NCI-H460 (cell line): ENCODE measurements around the gene ALDH3B2. TPM values are rescaled to one million over a fixed set of nuclear protein-coding genes. Genes with fewer than 3 reads are reported as not detected.
"Not testable (repeated sequence)": the region's sequence is repeated elsewhere in the genome, so short reads cannot be mapped to it uniquely, and the experiment has no call there.

Source experiments
- DNase-seq: peaks from one replicate; pipeline ENCODE4 v3.0.0-alpha.2; 2016; ENCODE audit warnings: low read depth; ENCODE audit errors: extremely low read depth
- total RNA-seq: library from RNA; depleted of rRNA; stranded (reverse); fragments of >200 nt; shearing (Covaris generic); gene quantifications from 2 replicates; pipeline ENCODE4 v1.2.3, GENCODE V29; 2014

The ALDH3B2 gene
- total RNA-seq, 1 experiment from 2014 or later: not detected

DNA sequence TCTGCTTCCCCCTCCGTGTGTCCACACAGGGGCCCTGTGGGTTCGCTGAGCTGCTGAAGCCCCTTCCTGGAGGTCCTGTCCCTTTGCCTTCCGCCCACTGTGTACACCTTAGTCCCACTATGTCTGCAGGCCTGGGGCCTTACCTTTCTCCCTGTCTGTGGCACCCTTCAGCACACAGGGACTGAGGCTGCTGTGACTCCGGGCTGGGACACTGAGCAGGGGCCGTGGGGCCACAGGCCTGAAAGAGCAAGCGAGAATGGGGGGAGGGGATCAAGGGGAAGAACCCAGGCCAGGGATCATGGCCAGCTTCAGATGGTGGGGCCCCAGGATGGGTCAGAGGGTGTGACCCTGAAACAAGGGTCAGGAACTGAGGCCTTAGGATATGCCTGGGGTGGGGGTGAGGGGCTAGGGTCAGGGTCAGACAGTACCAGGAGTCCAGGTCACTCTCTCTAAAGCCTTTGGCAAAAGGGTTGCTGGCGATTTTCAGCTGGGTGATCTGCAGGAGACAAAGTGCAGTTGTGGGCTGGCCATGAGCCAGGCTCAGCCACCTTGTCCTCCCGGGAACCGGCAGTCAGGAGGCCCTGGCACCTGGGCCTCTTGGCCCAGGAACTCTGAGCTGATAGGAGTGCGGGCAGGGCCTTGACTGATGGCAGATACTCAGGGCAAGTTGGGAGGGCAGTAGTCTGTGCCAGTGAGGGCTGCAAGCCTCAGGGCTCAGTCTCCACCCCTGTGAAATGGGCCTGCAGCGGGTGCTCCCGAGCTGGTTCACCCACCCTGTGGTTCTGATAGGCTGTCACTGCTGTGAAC lies 42.0 kb downstream of the ALDH3B2 start:
- DNase-seq: no peak

DNA sequence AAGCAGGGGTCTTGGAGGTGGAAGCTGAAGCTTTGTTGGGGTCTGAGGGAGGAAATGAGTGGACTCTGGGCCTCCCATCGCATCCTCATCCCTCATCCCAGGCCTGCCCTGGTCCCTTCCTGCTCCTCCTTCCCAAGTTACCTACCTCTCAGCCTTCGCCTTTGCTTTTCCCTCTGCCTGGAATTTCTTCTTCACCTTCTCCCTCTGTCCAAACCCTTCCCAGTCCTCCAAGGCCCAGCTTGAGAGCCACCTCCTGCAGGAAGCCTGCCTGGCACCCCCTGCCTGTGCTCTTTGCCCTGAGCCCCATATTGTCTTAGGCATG lies 42.6 kb downstream of the ALDH3B2 start:
- DNase-seq: no peak

DNA sequence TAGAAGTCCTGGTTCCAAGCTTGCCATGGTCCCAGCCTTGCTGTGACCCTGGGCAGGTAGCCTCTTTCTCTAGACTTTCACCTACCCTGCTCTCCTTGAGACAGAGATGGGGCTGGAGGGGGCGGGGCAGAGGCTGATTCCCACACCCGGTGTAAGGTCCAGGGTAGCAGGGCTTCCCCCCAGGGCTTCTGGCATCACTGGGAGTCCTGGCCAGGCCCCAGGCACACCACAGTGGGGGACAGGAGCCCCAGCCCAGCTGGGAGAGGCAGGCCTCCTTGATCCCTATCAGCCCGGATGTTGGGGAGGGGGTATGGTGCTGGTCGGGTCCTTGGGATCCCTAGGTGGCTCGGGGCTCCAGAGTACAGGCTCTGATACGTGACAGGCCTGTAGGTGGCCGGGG lies 43.0 kb downstream of the ALDH3B2 start:
- DNase-seq: no peak

DNA sequence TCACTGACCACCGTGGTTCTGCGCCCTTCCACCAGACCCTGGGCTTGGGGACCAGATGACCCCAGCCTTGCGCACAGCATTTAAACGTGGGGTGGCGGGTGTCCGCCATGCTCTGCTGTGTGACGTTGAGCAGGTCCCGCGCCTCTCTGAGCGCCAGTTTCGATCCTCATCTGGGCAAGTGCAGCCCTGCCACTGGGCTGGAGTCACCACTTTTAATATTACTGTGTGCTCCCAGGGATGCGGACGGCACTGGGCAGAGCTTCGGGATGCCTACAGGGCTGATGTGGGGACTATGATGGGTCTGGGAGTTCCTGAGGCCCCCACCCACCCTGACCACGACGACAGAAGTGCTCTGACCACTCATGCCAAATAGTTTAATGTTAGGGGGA lies 43.5 kb downstream of the ALDH3B2 start:
- no peak for DNase-seq

DNA sequence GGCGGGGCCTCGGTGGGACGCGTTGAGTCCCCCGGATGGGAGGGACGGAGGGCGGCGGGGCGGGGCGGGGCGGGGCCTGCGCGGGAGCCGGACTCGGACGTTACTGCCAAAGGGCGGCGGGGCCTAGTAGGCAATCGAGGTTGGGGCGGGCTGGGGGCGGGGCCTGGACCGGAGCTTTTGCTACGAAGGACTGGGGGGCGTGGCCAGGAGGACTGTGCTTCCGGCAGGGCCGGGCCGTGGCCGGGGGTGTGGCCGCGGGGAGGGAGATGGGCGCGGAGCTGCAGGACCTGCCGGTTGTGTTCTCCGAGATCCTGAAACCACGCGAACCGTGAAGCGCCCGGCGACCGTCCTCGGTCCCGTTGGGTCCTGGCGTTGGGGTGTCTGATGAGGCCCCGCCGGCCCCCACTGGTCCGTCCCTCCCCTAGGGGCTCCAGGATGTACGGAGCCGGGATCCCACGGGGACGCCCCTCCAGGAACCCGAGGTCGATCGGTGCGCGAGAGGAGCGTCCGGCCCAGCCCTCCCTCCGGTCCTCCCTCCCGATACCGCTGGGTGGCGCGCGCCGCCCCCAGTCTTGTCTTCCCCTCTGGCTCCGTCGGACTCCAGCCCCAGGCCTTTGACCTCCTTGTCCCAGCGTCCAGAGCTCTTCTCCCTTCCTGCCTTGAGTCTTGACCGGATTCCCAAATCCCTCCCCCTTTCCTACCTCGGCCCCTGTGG lies 44.0 kb downstream of the ALDH3B2 start:
- DNase-seq: peak; percentile 95

DNA sequence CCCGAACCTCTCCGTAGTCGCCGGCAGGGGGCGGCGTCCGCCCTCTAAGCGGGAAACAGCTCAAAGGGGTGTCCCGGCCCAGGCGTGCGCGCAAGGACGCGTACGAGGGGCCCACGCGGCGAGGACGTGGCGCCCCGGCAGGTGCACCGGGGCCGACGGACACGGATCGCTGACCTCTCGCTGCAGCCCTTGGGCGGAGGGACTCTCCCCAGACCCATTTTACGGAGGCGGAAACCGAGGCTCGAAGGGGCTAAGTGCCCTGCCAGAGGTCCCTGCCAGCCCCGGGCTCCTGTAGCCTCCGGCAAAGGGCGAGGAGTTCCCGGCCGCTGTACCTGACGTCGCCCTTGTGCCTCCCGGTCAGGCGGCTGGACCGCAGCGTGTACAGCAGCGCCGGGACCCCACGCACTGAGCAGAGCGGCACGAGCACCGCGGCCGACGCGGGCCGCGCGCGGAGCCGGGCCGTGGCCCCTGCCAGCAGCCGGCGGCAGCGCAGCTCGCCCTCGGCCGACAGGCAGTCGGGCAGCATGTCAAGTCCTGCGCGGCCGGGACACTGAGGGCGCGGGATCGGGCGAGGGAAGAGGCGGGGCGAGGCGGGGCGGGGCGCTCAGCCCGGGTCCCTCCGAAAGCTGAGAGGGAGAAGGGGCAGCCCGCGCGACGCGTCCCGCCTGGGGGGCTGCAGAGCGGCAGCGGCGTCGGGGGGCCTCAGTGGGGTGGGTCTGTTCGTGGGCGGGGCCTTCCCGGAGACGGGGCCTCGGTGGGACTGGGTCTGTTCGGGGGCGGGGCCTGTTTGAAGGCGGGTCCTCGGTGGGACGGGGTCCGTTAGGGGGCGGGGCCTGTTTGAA lies 44.8 kb downstream of the ALDH3B2 start, which contains the start of gene NUDT8:
Gene NUDT8, minus strand, starts transcription at position 552 of the 842 bp plus-strand sequence. Its CDS starts 26 bp downstream, at position 526.
- peak; percentile 59 for DNase-seq

DNA sequence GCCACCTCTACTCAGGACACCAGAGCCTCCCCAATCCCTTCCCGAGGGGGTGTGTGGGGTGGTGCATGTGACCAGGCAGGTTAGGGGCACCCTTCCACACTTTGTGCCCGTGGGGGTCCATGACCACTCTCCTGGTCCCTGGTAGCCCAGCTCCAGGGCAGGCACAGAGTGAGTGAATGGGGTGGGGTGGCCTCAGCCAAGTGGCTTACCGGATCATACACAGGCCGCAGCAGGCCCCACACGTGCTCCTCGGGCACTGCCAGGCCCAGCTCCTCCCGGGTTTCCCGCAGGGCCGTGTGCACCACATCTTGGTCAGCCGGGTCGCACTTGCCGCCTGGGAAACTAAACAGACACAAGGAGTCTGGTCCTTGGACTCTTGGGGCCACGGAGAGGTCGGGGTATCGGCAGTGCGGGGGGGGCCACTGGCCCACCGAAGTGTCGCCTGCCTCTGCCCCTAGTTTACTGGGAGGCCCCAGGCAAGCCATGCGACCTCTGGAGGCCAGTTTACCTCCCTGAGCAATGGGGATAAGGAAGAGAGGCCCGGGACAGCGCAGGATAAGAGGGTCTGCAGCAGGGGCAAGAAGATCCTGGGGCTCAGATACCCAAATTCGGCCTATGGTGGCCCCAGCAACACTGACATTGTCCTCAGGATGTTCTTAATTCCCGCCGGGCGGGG lies 45.6 kb downstream of the ALDH3B2 start:
- DNase-seq: no peak

DNA sequence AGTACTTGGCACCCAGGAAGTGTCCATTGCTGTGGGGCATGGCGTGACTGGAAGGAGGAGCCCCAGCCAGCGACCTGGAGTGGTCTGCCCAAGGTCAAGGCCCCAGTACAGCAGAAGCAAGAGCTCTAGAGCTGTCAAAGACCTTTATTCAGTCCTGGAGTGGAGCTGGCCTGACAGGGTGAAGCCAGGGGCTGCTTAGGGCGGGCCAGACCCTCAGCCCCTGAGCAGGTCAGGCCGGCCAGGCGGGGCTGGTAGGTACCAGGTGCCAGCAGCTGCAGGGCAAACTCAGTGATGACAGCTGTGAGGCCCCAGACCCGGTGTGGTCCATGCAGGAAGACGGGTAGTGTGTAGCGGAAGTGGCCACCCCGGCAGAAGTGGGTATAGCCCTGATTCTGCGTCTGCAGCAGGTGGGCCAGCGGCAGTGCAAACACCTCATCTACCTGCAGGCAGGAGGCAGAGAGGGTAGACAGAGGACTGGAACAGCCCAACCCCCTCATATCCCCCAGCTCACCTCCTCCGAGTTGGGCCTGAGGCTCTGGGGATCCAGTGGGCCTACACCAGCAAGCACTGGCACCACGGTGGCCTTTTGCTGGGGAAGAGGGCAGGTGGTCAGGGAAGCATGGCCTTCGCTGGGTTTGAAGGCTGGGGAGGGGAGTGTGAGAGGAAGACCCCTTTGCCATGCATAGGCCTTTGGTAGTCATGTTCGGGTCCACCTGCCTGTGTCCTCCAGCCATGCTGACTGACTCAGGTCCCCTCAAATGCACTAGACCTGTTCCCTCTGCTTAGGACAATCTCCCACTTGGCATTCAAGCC lies 46.4 kb downstream of the ALDH3B2 start:
- no peak for DNase-seq

DNA sequence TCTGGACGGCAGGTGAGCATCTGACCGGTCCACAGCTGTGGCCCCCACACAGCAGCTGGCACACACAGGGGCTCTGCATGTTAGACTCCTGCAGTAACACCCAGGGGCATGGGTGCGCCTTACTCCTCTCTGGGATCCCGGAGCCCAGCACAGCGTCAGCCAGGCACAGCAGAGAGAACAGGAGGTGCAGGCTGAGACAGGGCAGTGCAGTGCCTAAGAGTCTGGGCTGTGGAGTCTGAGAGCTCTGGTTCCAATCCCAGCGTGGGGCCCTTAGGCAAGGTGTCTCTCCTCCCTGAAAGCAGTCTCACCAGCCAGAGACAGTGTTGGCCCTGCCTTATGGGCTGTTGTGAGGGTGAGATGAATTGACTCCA lies 47.0 kb downstream of the ALDH3B2 start:
- no peak for DNase-seq

DNA sequence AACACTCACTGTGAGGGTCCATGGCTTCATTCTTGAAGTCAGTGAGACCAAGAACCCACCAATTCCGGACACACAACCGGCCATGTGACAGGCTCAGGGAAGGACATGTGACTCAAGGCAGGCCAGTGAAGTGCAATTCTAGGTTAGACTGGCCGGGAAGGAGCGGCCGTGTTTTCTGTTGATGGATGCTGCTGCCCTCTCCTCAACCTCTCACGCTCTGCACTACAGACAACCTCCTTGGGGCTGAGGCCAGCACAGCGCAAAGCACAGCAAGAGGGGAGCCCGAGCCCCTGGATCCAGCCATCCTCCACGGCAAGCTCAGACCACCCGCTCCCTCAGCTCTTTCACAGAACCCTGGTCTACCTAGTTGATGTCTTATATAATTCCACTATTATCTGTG lies 47.5 kb downstream of the ALDH3B2 start:
- no peak for DNase-seq

DNA sequence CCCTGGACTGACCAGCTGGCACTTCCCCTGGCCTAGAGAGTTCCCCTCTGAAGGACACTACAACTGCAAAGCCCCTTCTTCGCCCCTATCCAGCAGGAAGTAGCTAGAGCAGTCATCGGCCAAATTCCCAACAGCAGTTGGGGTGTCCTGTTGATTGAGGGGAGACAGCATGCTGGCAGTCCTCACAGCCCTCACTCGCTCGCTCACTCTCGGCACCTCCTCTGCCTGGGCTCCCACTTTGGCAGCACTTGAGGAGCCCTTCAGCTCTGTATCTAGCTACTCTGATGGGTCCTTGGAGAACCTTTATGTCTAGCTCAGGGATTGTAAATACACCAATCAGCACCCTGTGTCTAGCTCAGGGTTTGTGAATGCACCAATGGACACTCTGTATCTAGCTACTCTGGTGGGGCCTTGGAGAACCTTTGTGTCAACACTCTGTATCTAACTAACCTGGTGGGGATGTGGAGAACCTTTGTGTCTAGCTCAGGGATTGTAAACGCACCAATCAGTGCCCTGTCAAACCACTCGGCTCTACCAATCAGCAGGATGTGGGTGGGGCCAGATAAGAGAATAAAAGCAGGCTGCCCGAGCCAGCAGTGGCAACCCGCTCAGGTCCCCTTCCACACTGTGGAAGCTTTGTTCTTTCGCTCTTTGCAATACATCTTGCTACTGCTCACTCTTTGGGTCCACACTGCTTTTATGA lies 48.1 kb downstream of the ALDH3B2 start:
- not testable (repeated sequence) for DNase-seq

DNA sequence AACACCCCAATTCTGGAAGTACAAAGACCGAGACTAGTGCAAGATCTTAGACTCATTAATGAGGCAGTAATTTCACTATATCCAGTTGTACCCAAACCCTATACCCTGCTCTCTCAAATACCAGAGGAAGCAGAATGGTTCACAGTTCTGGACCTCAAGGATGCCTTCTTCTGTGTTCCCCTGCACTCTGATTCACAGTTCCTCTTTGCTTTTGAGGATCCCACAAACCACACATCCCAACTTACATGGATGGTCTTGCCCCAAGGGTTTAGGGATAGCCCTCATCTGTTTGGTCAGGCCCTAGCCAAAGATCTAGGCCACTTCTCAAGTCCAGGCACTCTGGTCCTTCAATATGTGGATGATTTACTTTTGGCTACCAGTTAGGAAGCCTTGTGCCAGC lies 50.6 kb downstream of the ALDH3B2 start:
- not testable (repeated sequence) for DNase-seq

DNA sequence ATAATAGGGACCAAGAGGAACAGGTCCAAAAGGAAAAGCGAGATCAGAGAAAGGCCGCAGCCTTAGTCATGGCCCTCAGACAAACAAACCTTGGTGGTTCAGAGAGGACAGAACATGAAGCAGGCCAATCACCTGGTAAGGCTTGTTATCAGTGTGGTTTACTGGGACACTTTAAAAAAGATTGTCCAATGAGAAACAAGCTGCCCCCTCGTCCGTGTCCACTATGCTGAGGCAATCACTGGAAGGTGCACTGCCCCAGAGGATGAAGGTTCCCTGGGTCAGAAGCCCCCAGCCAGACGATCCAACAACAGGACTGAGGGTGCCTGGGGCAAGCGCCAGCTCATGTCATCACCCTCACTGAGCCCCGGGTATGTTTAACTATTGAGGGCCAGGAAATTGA lies 51.5 kb downstream of the ALDH3B2 start:
- not testable (repeated sequence) for DNase-seq

DNA sequence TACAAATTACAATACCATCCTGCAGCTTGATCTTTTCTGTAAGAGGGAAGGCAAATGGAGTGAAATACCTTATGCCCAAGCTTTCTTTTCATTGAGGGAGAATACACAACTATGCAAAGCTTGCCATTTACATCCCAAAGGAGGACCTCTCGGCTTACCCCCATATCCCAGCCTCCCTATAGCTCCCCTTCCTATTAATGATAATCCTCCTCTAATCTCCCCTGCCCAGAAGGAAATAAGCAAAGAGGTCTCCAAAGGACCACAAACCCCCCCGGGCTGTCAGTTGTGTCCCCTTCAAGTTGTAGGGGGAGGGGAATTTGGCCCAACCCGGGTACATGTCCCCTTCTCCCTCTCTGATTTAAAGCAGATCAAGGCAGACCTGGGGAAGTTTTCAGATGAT lies 52.5 kb downstream of the ALDH3B2 start:
- not testable (repeated sequence) for DNase-seq

DNA sequence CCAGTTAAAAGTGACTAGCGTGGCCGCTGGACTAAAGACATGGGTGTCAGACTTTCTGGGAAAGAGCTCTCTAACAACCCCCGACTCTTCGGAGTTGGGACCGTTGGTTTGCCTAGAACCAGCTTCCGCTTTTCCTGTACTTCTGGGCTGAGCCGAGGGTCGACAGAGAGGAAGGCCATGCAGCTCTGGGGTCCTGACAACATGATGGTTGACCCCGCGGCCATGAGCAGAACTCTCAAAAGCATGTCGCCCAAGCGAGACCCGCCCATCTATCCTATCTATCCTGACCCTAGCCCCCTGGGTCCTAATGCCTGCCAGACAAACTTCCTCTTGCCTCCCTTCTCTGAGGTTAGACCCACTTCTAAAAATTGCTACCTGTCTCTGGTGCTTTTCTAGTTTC lies 53.8 kb downstream of the ALDH3B2 start:
- not testable (repeated sequence) for DNase-seq

DNA sequence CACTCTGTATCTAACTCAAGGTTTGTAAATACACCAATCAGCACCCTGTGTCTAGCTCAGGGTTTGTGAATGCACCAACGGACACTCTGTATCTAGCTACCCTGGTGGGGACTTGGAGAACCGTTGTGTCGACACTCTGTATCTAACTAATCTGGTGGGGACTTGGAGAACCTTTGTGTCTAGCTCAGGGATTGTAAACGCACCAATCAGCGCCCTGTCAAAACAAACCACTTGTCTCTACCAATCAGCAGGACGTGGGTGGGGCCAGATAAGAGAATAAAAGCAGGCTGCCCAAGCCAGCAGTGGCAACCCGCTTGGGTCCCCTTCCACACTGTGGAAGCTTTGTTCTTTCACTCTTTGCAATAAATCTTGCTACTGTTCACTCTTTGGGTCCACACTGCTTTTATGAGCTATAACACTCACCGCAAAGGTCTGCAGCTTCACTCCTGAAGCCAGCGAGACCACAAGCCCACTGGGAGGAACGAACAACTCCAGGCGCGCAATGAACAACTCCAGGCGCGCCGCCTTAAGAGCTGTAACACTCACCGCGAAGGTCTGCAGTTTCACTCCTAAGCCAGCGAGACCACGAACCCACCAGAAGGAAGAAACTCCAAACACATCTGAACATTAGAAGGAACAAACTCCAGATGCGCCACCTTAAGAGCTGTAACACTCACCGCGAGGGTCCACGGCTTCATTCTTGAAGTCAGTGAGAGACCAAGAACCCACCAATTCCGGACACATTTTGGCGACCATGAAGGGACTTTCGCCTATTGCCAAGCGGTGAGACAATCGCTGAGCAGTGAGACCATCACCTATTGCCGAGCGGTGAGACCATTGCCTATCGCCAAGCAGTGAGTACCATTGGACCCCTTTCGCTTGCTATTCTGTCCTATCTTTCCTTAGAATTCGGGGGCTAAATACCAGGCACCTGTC lies 54.5 kb downstream of the ALDH3B2 start:
- DNase-seq: not testable (repeated sequence)

DNA sequence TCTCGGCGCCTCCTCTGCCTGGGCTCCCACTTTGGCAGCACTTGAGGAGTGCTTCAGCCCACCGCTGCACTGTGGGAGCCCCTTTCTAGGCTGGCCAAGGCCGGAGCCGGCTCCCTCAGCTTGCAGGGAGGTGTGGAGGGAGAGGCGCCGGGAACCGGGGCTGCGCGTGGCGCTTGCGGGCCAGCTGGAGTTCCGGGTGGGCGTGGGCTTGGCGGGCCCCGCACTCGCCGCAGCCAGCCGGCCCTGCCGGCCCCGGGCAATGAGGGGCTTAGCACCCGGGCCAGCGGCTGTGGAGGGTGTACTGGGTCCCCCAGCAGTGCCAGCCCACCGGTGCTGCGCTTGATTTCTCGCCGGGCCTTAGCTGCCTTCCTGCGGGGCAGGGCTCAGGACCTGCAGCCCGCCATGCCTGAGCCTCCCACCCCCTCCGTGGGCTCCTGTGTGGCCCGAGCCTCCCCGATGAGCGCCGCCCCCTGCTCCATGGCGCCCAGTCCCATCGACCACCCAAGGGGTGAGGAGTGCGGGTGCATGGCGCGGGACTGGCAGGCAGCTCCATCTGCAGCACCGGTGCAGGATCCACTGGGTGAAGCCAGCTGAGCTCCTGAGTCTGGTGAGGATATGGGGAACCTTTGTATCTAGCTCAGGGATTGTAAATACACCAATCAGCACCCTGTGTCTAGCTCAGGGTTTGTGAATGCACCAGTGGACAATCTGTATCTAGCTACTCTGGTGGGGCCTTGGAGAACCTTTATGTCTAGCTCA lies 55.3 kb downstream of the ALDH3B2 start:
- not testable (repeated sequence) for DNase-seq
